Esophagus squamous epithelium (tissue), 5 donors: Measurements from ENCODE around the gene KIFC3. TPM values are rescaled to one million over a fixed set of nuclear protein-coding genes. Genes with fewer than 3 reads are reported as not detected.

ENCODE experiments used
- DNase-seq: peaks from one replicate; lab custom pipeline; 2025; lab: John Stamatoyannopoulos, UW
- H3K27ac ChIP-seq, 4 donors: fragments of 200-600 bp; sonication (generic); one replicate each; pipeline ENCODE4 v1.5.1; 2016 to 2019; ENCODE audit warnings: mild to moderate bottlenecking in 1 of 4
- H3K27me3 ChIP-seq, 4 donors: fragments of 200-600 bp; sonication (generic); 1 replicate in 3 of 4; 2 replicates in 1 of 4; pipeline versions ENCODE4 v1.5.1 to v1.6.0; 2017 to 2021; ENCODE audit warnings: antibody characterized with exemption in 1 of 4
- H3K36me3 ChIP-seq, 3 donors: fragments of 200-600 bp; sonication (generic); one replicate each; pipeline ENCODE4 v1.5.1; 2016 to 2019
- H3K4me1 ChIP-seq, 3 donors: fragments of 200-600 bp; sonication (generic); one replicate each; pipeline ENCODE4 v1.5.1; 2017 to 2019
- H3K4me3 ChIP-seq, 4 donors: fragments of 200-600 bp; sonication (generic); 1 replicate in 3 of 4; 2 replicates in 1 of 4; pipeline ENCODE4 v1.5.1; 2016 to 2019; ENCODE audit warnings: mild to moderate bottlenecking in 2 of 4, moderate library complexity in 1 of 4
- H3K9me3 ChIP-seq, 3 donors: fragments of 200-600 bp; sonication (generic); one replicate each; pipeline ENCODE4 v1.5.1; 2016 to 2019
- POLR2A ChIP-seq, 4 donors: fragments of 450-650 bp; IDR thresholded peaks; one replicate each; pipeline ENCODE4 v1.6.1; 2017; ENCODE audit warnings: antibody characterized with exemption in 4 of 4, mild to moderate bottlenecking in 4 of 4, moderate library complexity in 3 of 4
- WGBS, 2 donors: methylation state at CpG; one replicate each; pipeline ENCODE4 v1.1.5; 2018; 5-methylcytosine and 5-hydroxymethylcytosine counted together
- intact Hi-C: fragments of 100-400 bp; cut with DNase I; formaldehyde crosslinking; loops from one replicate; pipeline ENCODE4 v1.15.0; 2022
- total RNA-seq, 4 donors: library from RNA; depleted of rRNA; stranded (reverse); fragments of >200 nt; gene quantifications; one replicate each; pipeline ENCODE4 v1.1.0, GENCODE V29; 2016
- TF ChIP-seq, protein P1 (sequence below), 6 experiments: fragments of 450-650 bp in 4 of 6; fragments of 200-600 bp in 2 of 6; sonication (generic) in 2 of 6; IDR thresholded peaks; one replicate each; pipeline ENCODE4 v1.5.1; 2016 to 2019; ENCODE audit warnings: antibody characterized with exemption in 6 of 6, mild to moderate bottlenecking in 4 of 6, moderate library complexity in 4 of 6
- donor health status: DM: yes; HTN: yes; CAD: no.

Gene KIFC3
- total RNA-seq, 4 donors from 2014 or later: 14.8 to 72.4 (median 43.5) TPM

DNA sequence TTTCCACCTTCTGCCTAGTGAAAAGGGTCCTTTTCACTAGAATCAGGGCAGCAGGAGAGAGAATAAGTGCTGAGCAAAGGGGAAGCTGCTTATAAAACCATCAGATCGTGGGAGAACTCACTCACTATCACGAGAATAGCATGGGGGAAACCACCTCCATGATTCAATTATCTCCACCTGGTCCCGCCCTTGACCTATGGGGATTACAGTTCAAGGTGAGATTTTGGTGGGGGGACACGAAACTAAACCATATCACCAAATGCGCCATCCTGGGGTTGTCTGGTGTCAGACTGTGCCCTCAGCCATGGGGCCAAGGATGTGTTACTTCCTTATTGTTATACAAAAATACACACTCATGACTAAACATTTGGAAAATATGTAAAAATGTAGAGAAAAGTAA lies 77.1 kb downstream of the KIFC3 start:
- Histone ChIP-seq H3K27me3 (peaks cover 0 to 7% (median 0%) of the 10 kb centered on the region in 4 donors), H3K4me3 (no peak overlapping the region), H3K27ac (no peak overlapping the region), H3K36me3 (no peaks in the 10 kb centered on the region), H3K9me3 (no peaks in the 10 kb centered on the region), H3K4me1 (no peaks in the 10 kb centered on the region)
- 60 to 64% methylated on average over 5 of the region's 5 CpGs for WGBS, 2 donors
- DNase-seq: no peak
- TF ChIP-seq, protein P1, sequence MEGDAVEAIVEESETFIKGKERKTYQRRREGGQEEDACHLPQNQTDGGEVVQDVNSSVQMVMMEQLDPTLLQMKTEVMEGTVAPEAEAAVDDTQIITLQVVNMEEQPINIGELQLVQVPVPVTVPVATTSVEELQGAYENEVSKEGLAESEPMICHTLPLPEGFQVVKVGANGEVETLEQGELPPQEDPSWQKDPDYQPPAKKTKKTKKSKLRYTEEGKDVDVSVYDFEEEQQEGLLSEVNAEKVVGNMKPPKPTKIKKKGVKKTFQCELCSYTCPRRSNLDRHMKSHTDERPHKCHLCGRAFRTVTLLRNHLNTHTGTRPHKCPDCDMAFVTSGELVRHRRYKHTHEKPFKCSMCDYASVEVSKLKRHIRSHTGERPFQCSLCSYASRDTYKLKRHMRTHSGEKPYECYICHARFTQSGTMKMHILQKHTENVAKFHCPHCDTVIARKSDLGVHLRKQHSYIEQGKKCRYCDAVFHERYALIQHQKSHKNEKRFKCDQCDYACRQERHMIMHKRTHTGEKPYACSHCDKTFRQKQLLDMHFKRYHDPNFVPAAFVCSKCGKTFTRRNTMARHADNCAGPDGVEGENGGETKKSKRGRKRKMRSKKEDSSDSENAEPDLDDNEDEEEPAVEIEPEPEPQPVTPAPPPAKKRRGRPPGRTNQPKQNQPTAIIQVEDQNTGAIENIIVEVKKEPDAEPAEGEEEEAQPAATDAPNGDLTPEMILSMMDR (IDR thresholded peaks at IDR 0.05): no peak
- TF ChIP-seq POLR2A (IDR thresholded peaks at IDR 0.05): no peak
- intact Hi-C loops: no loop called here

GRCh38 chr16:57724531-57724930 lies 77.8 kb downstream of the KIFC3 start:
- TF ChIP-seq, protein P1 (IDR thresholded peaks at IDR 0.05): no peak
- no peak for TF ChIP-seq POLR2A (IDR thresholded peaks at IDR 0.05)
- no peak for DNase-seq
- intact Hi-C loops: no loop called here
- Histone ChIP-seq H3K4me3 (no peak overlapping the region), H3K27me3 (peaks cover 0 to 7% (median 0%) of the 10 kb centered on the region in 4 donors), H3K27ac (no peak overlapping the region), H3K4me1 (no peaks in the 10 kb centered on the region), H3K36me3 (no peaks in the 10 kb centered on the region), H3K9me3 (no peaks in the 10 kb centered on the region)
- WGBS, 2 donors: 80 to 95% methylated on average over 4 to 9 of the region's 15 CpGs

GRCh38 chr16:57723170-57723569 lies 79.1 kb downstream of the KIFC3 start:
- Histone ChIP-seq H3K27me3 (peaks cover 0 to 8% (median 0%) of the 10 kb centered on the region in 4 donors), H3K27ac (no peak overlapping the region), H3K4me1 (no peaks in the 10 kb centered on the region), H3K4me3 (no peak overlapping the region), H3K9me3 (no peaks in the 10 kb centered on the region), H3K36me3 (no peaks in the 10 kb centered on the region)
- no peak for DNase-seq
- TF ChIP-seq, protein P1 (IDR thresholded peaks at IDR 0.05): peak in 2 of 6 experiments; percentile 9 to 33
- TF ChIP-seq POLR2A (IDR thresholded peaks at IDR 0.05): no peak
- intact Hi-C loops: no loop called here
- 71 to 76% methylated on average over 3 to 7 of the region's 7 CpGs for WGBS, 2 donors

DNA sequence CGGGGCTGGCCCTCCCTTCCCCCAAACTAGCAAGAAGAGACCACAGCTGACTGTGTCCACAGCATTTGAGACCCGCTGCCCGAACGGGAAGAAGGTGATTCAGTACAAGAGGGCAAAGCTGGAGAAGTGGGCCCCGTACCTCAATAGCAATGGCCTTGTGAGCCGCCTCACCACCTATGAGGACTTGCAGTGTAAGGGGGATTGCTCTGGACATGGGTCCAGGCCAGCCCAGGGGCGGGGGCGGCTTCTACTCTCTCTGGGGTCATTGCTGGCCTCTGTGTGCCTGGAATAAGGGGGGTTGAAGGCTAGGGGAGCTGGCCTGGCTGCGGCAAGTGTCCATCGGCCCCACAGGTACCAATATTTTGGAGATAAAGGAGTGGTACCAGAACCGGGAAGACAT lies 79.6 kb downstream of the KIFC3 start:
- intact Hi-C loops: no loop called here
- Histone ChIP-seq H3K9me3 (no peaks in the 10 kb centered on the region), H3K4me1 (no peaks in the 10 kb centered on the region), H3K27me3 (peaks cover 0 to 14% (median 0%) of the 10 kb centered on the region in 4 donors), H3K27ac (no peak overlapping the region), H3K36me3 (no peaks in the 10 kb centered on the region), H3K4me3 (no peak overlapping the region)
- DNase-seq: no peak
- 0 to 76% methylated on average over 1 to 8 of the region's 11 CpGs for WGBS, 2 donors
- TF ChIP-seq, protein P1 (IDR thresholded peaks at IDR 0.05): no peak
- no peak for TF ChIP-seq POLR2A (IDR thresholded peaks at IDR 0.05)

GRCh38 chr16:57722210-57722499 lies 80.1 kb downstream of the KIFC3 start:
- Histone ChIP-seq H3K9me3 (no peaks in the 10 kb centered on the region), H3K4me1 (no peaks in the 10 kb centered on the region), H3K27me3 (peaks cover 0 to 17% (median 0%) of the 10 kb centered on the region in 4 donors), H3K27ac (no peak overlapping the region), H3K36me3 (no peaks in the 10 kb centered on the region), H3K4me3 (no peak overlapping the region)
- intact Hi-C loops: no loop called here
- no peak for DNase-seq
- TF ChIP-seq, protein P1 (IDR thresholded peaks at IDR 0.05): no peak
- TF ChIP-seq POLR2A (IDR thresholded peaks at IDR 0.05): no peak
- WGBS, 2 donors: 82 to 100% methylated on average over 2 of the region's 2 CpGs
